ENCODE results near the gene DYSF. TPM values are rescaled to one million over a fixed set of nuclear protein-coding genes. Genes with fewer than 3 reads are reported as not detected.
"Not testable (repeated sequence)": the region's sequence is repeated elsewhere in the genome, so short reads cannot be mapped to it uniquely, and the experiment has no call there.

The DYSF gene
- total RNA-seq, 4 donors from 2014 or later = 1.7 to 5.0 (median 2.6) TPM

DNA sequence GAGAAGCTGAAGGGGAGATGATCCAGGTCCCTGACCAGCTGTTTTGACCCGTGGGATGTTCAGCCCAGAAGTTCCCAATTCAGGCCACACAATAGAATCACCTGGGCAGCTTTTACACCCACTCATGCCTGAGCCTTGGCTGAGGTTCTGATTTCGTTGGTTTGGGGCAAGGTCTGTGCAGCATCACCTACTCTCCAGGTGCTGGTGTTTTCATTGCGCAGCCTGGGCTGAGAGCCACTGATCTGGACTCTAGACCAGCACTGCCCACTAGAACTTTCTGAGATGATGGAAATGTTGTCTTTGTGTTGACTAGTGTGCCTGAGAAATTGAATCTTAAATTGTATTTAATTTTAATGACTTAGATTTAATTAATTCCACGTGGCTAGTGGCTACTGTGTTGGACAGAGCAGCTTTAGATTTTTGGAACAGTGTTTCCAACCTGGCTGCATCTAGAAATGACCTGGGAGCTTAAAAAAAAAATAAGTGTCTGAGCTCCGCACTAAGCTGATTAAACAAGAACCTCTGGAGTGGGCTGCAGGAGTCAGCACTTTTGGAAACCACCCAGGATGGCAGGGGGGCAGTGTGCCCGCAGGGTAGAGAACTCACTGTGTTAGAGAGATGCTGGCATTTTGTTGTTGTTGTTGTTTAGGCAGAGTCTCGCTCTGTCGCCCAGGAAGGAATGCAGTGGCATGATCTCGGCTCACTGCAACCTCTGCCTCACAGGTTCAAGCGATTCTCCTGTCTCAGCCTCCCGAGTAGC lies 33.7 kb downstream of the DYSF start:
- Histone ChIP-seq H3K9me3 (no peaks in the 10 kb centered on the region), H3K27me3 (no peaks in the 10 kb centered on the region), H3K36me3 (no peaks in the 10 kb centered on the region), H3K27ac (no peak overlapping the region), H3K4me1 (no peaks in the 10 kb centered on the region), H3K4me3 (no peak overlapping the region)
- TF ChIP-seq CTCF (IDR thresholded peaks at IDR 0.05) = no peak
- DNase-seq (ENCODE audit: low spot score in 2 of 2) = no peak
- WGBS = 82% methylated on average over 9 of the region's 11 CpGs

DNA sequence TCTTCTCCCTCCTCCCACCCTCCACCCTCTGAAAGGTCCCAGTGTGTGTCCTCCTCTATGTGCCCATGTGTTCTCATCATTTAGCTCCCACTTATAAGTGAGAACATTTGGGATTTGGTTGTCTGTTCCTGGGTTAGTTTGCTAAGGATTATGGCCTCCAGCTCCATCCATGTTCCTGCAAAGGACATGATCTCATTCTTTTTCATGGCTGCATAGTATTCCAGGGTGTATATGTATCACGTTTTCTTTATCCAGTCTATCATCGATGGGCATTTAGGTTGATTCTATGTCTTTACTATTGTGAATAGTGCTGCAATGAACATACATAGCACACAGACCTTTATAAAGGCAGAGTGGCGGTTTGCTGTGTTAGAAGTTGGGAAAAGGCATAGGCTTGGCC lies 38.2 kb downstream of the DYSF start:
- H3K9me3 ChIP-seq; H3K4me3 ChIP-seq; DNase-seq (ENCODE audit: low spot score in 2 of 2); H3K36me3 ChIP-seq; H3K27ac ChIP-seq; H3K4me1 ChIP-seq; H3K27me3 ChIP-seq: not testable (repeated sequence)
- WGBS = 84% methylated on average over 3 of the region's 3 CpGs

- no peak for TF ChIP-seq CTCF (IDR thresholded peaks at IDR 0.05)
- TF ChIP-seq POLR2A (IDR thresholded peaks at IDR 0.05) = no peak
- TF ChIP-seq EP300 (IDR thresholded peaks at IDR 0.05) = no peak
- no peak for TF ChIP-seq POLR2AphosphoS5 (IDR thresholded peaks at IDR 0.05)
- Histone ChIP-seq H3K4me1 (no peaks in the 10 kb centered on the region), H3K36me3 (no peaks in the 10 kb centered on the region), H3K9me3 (no peaks in the 10 kb centered on the region), H3K27ac (no peak overlapping the region), H3K4me3 (no peak overlapping the region), H3K27me3 (no peaks in the 10 kb centered on the region)
- 66% methylated on average over 6 of the region's 6 CpGs for WGBS
- no peak for DNase-seq (ENCODE audit: low spot score in 2 of 2)
Measured at GRCh38 chr2:71492112-71492511, 38.8 kb downstream of the DYSF start.

DNA sequence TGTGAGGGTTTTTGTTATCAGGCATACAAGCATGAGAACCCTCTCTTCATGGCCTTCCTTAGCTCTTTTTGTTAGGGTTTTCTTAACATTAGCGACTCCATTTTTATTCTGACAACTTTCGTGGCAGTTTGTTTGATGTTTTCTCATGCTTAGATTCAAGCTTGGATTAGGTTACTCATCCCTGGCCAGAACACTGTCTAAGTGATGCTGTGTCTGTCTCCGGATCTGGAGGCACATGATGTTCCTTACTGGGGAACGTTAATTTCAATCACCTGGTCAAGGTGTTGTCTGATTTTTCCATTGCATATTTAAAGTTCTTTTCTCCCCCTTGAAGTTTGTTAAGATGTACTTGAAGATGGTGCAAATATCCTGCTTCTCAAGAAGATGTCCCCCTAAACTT lies 40.7 kb downstream of the DYSF start:
- no peak for TF ChIP-seq CTCF (IDR thresholded peaks at IDR 0.05)
- no peak for TF ChIP-seq EP300 (IDR thresholded peaks at IDR 0.05)
- TF ChIP-seq POLR2AphosphoS5 (IDR thresholded peaks at IDR 0.05) = no peak
- TF ChIP-seq POLR2A (IDR thresholded peaks at IDR 0.05) = no peak
- no peaks in the 10 kb centered on the region for H3K4me1 ChIP-seq
- WGBS = 85% methylated on average over 4 of the region's 4 CpGs

GRCh38 chr2:71494523-71495155 lies 41.3 kb downstream of the DYSF start:
- H3K27ac ChIP-seq = no peak overlapping the region
- H3K36me3 ChIP-seq = no peaks in the 10 kb centered on the region
- H3K9me3 ChIP-seq = no peaks in the 10 kb centered on the region
- no peak for DNase-seq (ENCODE audit: low spot score in 2 of 2)
- H3K4me1 ChIP-seq = no peaks in the 10 kb centered on the region
- WGBS = 57% methylated on average over 1 of the region's 1 CpG
- no peaks in the 10 kb centered on the region for H3K27me3 ChIP-seq
- H3K4me3 ChIP-seq = no peak overlapping the region
- TF ChIP-seq POLR2A (IDR thresholded peaks at IDR 0.05) (no peak), CTCF (IDR thresholded peaks at IDR 0.05) (no peak), POLR2AphosphoS5 (IDR thresholded peaks at IDR 0.05) (no peak), EP300 (IDR thresholded peaks at IDR 0.05) (no peak)

More for the DNA sequence above, 40.7 kb downstream of the DYSF start:
- no peak overlapping the region for H3K27ac ChIP-seq
- H3K4me3 ChIP-seq = no peak overlapping the region
- DNase-seq (ENCODE audit: low spot score in 2 of 2) = no peak
- H3K27me3 ChIP-seq = no peaks in the 10 kb centered on the region
- H3K9me3 ChIP-seq = no peaks in the 10 kb centered on the region
- H3K36me3 ChIP-seq = no peaks in the 10 kb centered on the region
